OCI-LY3 (cell line): Measurements from ENCODE around the gene MMP17.

Experiments
- H2AFZ ChIP-seq: fragments of 200-600, 300-600 bp; shearing (Covaris generic); 2 replicates; pipeline ENCODE4 v1.6.0; 2014; ENCODE audit warnings: antibody characterized with exemption, low read depth, low read length
- H3K27ac ChIP-seq: fragments of 200-600, 300-600 bp; sonication (generic); 2 replicates; pipeline ENCODE4 v1.5.1; 2014; ENCODE audit warnings: mild to moderate bottlenecking, low read length, moderate library complexity, mixed read lengths
- H3K27me3 ChIP-seq: fragments of 200-600, 300-600 bp; sonication (generic); 2 replicates; pipeline ENCODE4 v1.6.1; 2014; ENCODE audit warnings: low read depth, low read length, mixed read lengths
- H3K36me3 ChIP-seq: fragments of 200-600, 300-600 bp; sonication (generic); replicated peaks from 2 replicates; pipeline ENCODE3; 2014; ENCODE audit warnings: low read depth, low read length, mixed read lengths
- H3K4me1 ChIP-seq: fragments of 300-600, 200-600 bp; sonication (generic); 2 replicates; pipeline ENCODE4 v1.6.1; 2014; ENCODE audit warnings: low read length, mixed read lengths
- H3K4me2 ChIP-seq: fragments of 200-600, 300-600 bp; sonication (generic); 2 replicates; pipeline ENCODE4 v1.6.1; 2014; ENCODE audit warnings: low read length, mixed read lengths
- H3K4me3 ChIP-seq: fragments of 300-600, 200-600 bp; sonication (generic); 2 replicates; pipeline ENCODE4 v1.5.1; 2014; ENCODE audit warnings: antibody characterized with exemption, mild to moderate bottlenecking, low read length, moderate library complexity
- H3K79me2 ChIP-seq: fragments of 300-600, 200-600 bp; shearing (Covaris generic); 2 replicates; pipeline ENCODE4 v1.6.1; 2014; ENCODE audit warnings: mild to moderate bottlenecking, low read length, mixed read lengths
- H3K9ac ChIP-seq: fragments of 300-600, 200-600 bp; shearing (Covaris generic); 2 replicates; pipeline ENCODE4 v1.6.0; 2014; ENCODE audit warnings: mild to moderate bottlenecking, low read length, moderate library complexity
- H3K9me3 ChIP-seq: fragments of 200-600, 300-600 bp; shearing (Covaris generic); 2 replicates; pipeline ENCODE4 v1.6.1; 2014; ENCODE audit warnings: low read length, mixed read lengths; ENCODE audit not compliant: insufficient read depth
- H4K20me1 ChIP-seq: fragments of 200-600, 300-600 bp; sonication (generic); 2 replicates; pipeline ENCODE4 v1.6.1; 2016; ENCODE audit warnings: low read length, mixed read lengths; ENCODE audit not compliant: insufficient read depth
- CTCF ChIP-seq: fragments of 200-600, 300-600 bp; sonication (generic); IDR thresholded peaks from 2 replicates; pipeline ENCODE4 v1.5.1; 2014; ENCODE audit warnings: antibody characterized with exemption, low read length, low read depth
- EZH2phosphoT487 ChIP-seq: fragments of 200-600 bp; shearing (Covaris generic); IDR thresholded peaks from 2 replicates; pipeline ENCODE4 v1.6.1; 2018; ENCODE audit warnings: antibody characterized with exemption, mixed run types, low read depth

Gene MMP17

GRCh38 chr12:131843527-131843926, 15.3 kb downstream of the MMP17 start:
- H3K4me1 ChIP-seq: no peaks in the 10 kb centered on the region
- H3K36me3 ChIP-seq: no peaks in the 10 kb centered on the region
- TF ChIP-seq CTCF: no peak
- no peak for TF ChIP-seq EZH2phosphoT487
- H3K9me3 ChIP-seq: no peaks in the 10 kb centered on the region
- no peaks in the 10 kb centered on the region for H4K20me1 ChIP-seq
- no peak overlapping the region for H3K4me2 ChIP-seq
- H3K9ac ChIP-seq: no peak overlapping the region
- H3K79me2 ChIP-seq: no peaks in the 10 kb centered on the region
- no peak overlapping the region for H3K27ac ChIP-seq
- H2AFZ ChIP-seq: no peak overlapping the region
- no peak overlapping the region for H3K4me3 ChIP-seq
- no peaks in the 10 kb centered on the region for H3K27me3 ChIP-seq

GRCh38 chr12:131844140-131844539, 15.9 kb downstream of the MMP17 start:
- Histone ChIP-seq H2AFZ (no peak overlapping the region), H3K27me3 (no peaks in the 10 kb centered on the region), H3K79me2 (no peaks in the 10 kb centered on the region), H3K9me3 (no peaks in the 10 kb centered on the region), H4K20me1 (no peaks in the 10 kb centered on the region), H3K36me3 (no peaks in the 10 kb centered on the region), H3K4me2 (no peak overlapping the region), H3K9ac (no peak overlapping the region), H3K4me3 (no peak overlapping the region), H3K4me1 (no peaks in the 10 kb centered on the region), H3K27ac (no peak overlapping the region)
- TF ChIP-seq CTCF (no peak), EZH2phosphoT487 (no peak)

GRCh38 chr12:131844656-131845055, 16.5 kb downstream of the MMP17 start:
- Histone ChIP-seq H3K27me3 (no peaks in the 10 kb centered on the region), H3K79me2 (no peaks in the 10 kb centered on the region), H3K9ac (no peak overlapping the region), H3K36me3 (no peaks in the 10 kb centered on the region), H2AFZ (no peak overlapping the region), H4K20me1 (no peaks in the 10 kb centered on the region), H3K4me3 (no peak overlapping the region), H3K9me3 (no peaks in the 10 kb centered on the region), H3K4me2 (no peak overlapping the region), H3K4me1 (no peaks in the 10 kb centered on the region), H3K27ac (no peak overlapping the region)
- TF ChIP-seq EZH2phosphoT487: no peak

GRCh38 chr12:131845121-131845520, 16.9 kb downstream of the MMP17 start:
- Histone ChIP-seq H3K9ac (no peak overlapping the region), H3K4me2 (no peak overlapping the region), H2AFZ (no peak overlapping the region), H4K20me1 (no peaks in the 10 kb centered on the region), H3K27me3 (no peaks in the 10 kb centered on the region), H3K79me2 (no peaks in the 10 kb centered on the region), H3K36me3 (no peaks in the 10 kb centered on the region), H3K27ac (no peak overlapping the region), H3K4me3 (no peak overlapping the region), H3K9me3 (no peaks in the 10 kb centered on the region), H3K4me1 (no peaks in the 10 kb centered on the region)
- TF ChIP-seq CTCF (no peak), EZH2phosphoT487 (no peak)

- no peak overlapping the region for H3K4me2 ChIP-seq
- no peak overlapping the region for H3K4me3 ChIP-seq
- no peak overlapping the region for H3K27ac ChIP-seq
- no peak overlapping the region for H3K9ac ChIP-seq
- no peak overlapping the region for H2AFZ ChIP-seq
- H3K4me1 ChIP-seq: no peaks in the 10 kb centered on the region
- H3K79me2 ChIP-seq: no peaks in the 10 kb centered on the region
- TF ChIP-seq CTCF: no peak
- no peak for TF ChIP-seq EZH2phosphoT487
- no peaks in the 10 kb centered on the region for H3K36me3 ChIP-seq
- H3K9me3 ChIP-seq: no peaks in the 10 kb centered on the region
- H3K27me3 ChIP-seq: no peaks in the 10 kb centered on the region
- H4K20me1 ChIP-seq: no peaks in the 10 kb centered on the region
These were observed 19.3 kb downstream of the MMP17 start for GRCh38 chr12:131847456-131847855.
